PFSK-1 (cell line): ENCODE measurements around the gene SLCO3A1.

Source experiments
- POLR2AphosphoS5 ChIP-seq: IDR thresholded peaks from 2 replicates; pipeline ENCODE4 v1.6.1; 2012; ENCODE audit warnings: low read depth, mild to moderate bottlenecking, control low read depth, low read length, moderate library complexity
- REST ChIP-seq, 2 experiments: IDR thresholded peaks; 2 replicates each; pipeline versions ENCODE4 v1.6.1 to v1.8.0; 2011 to 2012; ENCODE audit warnings: low read depth in 2 of 2, low read length in 2 of 2, control low read depth in 1 of 2, inconsistent platforms in 1 of 2, mild to moderate bottlenecking in 1 of 2, moderate library complexity in 1 of 2; ENCODE audit not compliant: insufficient read depth in 1 of 2
- SIN3A ChIP-seq: IDR thresholded peaks from 2 replicates; pipeline ENCODE4 v1.6.1; 2012; ENCODE audit warnings: mild to moderate bottlenecking, low read length, moderate library complexity, borderline replicate concordance; ENCODE audit not compliant: insufficient read depth
- TAF1 ChIP-seq: IDR thresholded peaks from 2 replicates; pipeline ENCODE4 v1.6.1; 2012; ENCODE audit warnings: low read length, control low read depth, borderline replicate concordance; ENCODE audit not compliant: insufficient read depth

GRCh38 chr15:92205255-92205739, 351.8 kb downstream of the SLCO3A1 start:
- TF ChIP-seq REST (IDR thresholded peaks at IDR 0.05; ENCODE audit: insufficient read depth in 1 of 2, low read depth in 2 of 2, low read length in 2 of 2) (no peak), POLR2AphosphoS5 (no peak), TAF1 (no peak), SIN3A (no peak)
